Measurements from ENCODE around the gene WNT3.

DNA sequence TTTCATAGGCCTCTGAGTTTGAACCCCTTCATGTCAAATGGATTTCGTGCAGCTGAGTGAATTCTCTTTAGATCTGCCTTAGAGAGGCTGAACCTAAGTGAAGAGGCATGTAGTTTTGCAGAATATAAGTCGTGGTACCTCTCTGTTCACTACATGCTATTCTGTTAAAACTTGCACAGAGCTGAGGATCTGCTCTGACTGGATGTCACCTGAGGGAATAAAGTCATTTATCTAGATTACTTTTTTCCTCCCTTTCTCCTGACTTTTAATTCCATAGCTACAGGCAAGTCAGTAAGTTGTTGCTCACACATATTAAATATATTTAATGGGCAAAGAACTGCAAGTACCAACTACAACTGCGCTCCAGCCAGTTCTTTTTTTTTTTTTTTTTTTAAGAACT is 64.7 kb downstream of the WNT3 start:
- TF ChIP-seq FOXM1 (IDR thresholded peaks at IDR 0.05; ENCODE audit: borderline replicate concordance, low read depth) (no peak), TAF1 (IDR thresholded peaks at IDR 0.05; ENCODE audit: low read depth) (no peak), ZBTB7A (IDR thresholded peaks at IDR 0.05; ENCODE audit: low read depth) (no peak), EGR1 (IDR thresholded peaks at IDR 0.05) (no peak)
- TF ChIP-seq, protein P1, sequence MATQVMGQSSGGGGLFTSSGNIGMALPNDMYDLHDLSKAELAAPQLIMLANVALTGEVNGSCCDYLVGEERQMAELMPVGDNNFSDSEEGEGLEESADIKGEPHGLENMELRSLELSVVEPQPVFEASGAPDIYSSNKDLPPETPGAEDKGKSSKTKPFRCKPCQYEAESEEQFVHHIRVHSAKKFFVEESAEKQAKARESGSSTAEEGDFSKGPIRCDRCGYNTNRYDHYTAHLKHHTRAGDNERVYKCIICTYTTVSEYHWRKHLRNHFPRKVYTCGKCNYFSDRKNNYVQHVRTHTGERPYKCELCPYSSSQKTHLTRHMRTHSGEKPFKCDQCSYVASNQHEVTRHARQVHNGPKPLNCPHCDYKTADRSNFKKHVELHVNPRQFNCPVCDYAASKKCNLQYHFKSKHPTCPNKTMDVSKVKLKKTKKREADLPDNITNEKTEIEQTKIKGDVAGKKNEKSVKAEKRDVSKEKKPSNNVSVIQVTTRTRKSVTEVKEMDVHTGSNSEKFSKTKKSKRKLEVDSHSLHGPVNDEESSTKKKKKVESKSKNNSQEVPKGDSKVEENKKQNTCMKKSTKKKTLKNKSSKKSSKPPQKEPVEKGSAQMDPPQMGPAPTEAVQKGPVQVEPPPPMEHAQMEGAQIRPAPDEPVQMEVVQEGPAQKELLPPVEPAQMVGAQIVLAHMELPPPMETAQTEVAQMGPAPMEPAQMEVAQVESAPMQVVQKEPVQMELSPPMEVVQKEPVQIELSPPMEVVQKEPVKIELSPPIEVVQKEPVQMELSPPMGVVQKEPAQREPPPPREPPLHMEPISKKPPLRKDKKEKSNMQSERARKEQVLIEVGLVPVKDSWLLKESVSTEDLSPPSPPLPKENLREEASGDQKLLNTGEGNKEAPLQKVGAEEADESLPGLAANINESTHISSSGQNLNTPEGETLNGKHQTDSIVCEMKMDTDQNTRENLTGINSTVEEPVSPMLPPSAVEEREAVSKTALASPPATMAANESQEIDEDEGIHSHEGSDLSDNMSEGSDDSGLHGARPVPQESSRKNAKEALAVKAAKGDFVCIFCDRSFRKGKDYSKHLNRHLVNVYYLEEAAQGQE (IDR thresholded peaks at IDR 0.05; ENCODE audit: low read depth): no peak
- TF ChIP-seq, protein P2, sequence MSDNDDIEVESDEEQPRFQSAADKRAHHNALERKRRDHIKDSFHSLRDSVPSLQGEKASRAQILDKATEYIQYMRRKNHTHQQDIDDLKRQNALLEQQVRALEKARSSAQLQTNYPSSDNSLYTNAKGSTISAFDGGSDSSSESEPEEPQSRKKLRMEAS (IDR thresholded peaks at IDR 0.05): no peak

All from Ishikawa (cell line).